WERI-Rb-1 (cell line): Measurements from ENCODE around the gene BLOC1S2.
"Not testable (repeated sequence)": the region's sequence is repeated elsewhere in the genome, so short reads cannot be mapped to it uniquely, and the experiment has no call there.

Source experiments
- DNase-seq: peaks from one replicate; pipeline ENCODE4 v3.0.0-alpha.2; 2020
- H3K27ac ChIP-seq: fragments of 250-450 bp; sonication (Bioruptor Pico); 2 replicates; pipeline ENCODE4 v1.5.1; 2020; ENCODE audit warnings: mild to moderate bottlenecking, moderate library complexity
- H3K27me3 ChIP-seq: fragments of 250-450 bp; sonication (Bioruptor Pico); 2 replicates; pipeline ENCODE4 v1.5.1; 2021; ENCODE audit warnings: mild to moderate bottlenecking, low read depth, moderate library complexity; ENCODE audit not compliant: insufficient read depth, severe bottlenecking
- H3K36me3 ChIP-seq: fragments of 250-450 bp; sonication (Bioruptor Pico); 2 replicates; pipeline ENCODE4 v1.5.1; 2020; ENCODE audit warnings: mild to moderate bottlenecking, moderate library complexity
- H3K4me3 ChIP-seq: 2 replicates; pipeline ENCODE4 v1.5.1; 2011; ENCODE audit warnings: low read depth, mild to moderate bottlenecking, control low read depth, low read length
- H3K9me3 ChIP-seq: fragments of 250-450 bp; sonication (Bioruptor Pico); 2 replicates; pipeline ENCODE4 v1.5.1; 2021; ENCODE audit warnings: mild to moderate bottlenecking, moderate library complexity; ENCODE audit not compliant: severe bottlenecking
- CTCF ChIP-seq: IDR thresholded peaks from 2 replicates; pipeline ENCODE4 v1.5.1; 2011; ENCODE audit warnings: low read depth, mild to moderate bottlenecking, control low read depth, inconsistent platforms, low read length

Gene BLOC1S2

GRCh38 chr10:100297242-100297641 is 10.8 kb upstream of the BLOC1S2 start:
- Histone ChIP-seq H3K27me3 (no peaks in the 10 kb centered on the region), H3K9me3 (no peaks in the 10 kb centered on the region), H3K27ac (no peak overlapping the region), H3K4me3 (no peak overlapping the region), H3K36me3 (no peaks in the 10 kb centered on the region)
- DNase-seq: no peak
- no peak for TF ChIP-seq CTCF

- no peak for TF ChIP-seq CTCF
- Histone ChIP-seq H3K36me3 (no peaks in the 10 kb centered on the region), H3K4me3 (no peak overlapping the region), H3K27me3 (no peaks in the 10 kb centered on the region), H3K9me3 (no peaks in the 10 kb centered on the region), H3K27ac (no peak overlapping the region)
- no peak for DNase-seq
Measured at GRCh38 chr10:100293066-100293465, 6.6 kb upstream of the BLOC1S2 start.

GRCh38 chr10:100292300-100292699 is 5.8 kb upstream of the BLOC1S2 start:
- not testable (repeated sequence) for H3K4me3 ChIP-seq, H3K9me3 ChIP-seq, H3K36me3 ChIP-seq, H3K27me3 ChIP-seq, DNase-seq, H3K27ac ChIP-seq

GRCh38 chr10:100291356-100291755 is 4.9 kb upstream of the BLOC1S2 start:
- Histone ChIP-seq H3K36me3 (no peaks in the 10 kb centered on the region; the same call in 1 of the 2 replicates), H3K4me3 (no peak overlapping the region), H3K9me3 (no peaks in the 10 kb centered on the region), H3K27me3 (no peaks in the 10 kb centered on the region), H3K27ac (no peak overlapping the region)
- no peak for TF ChIP-seq CTCF
- no peak for DNase-seq

- no peak overlapping the region for H3K4me3 ChIP-seq
- H3K9me3 ChIP-seq: no peaks in the 10 kb centered on the region
- DNase-seq: no peak
- peaks cover 10% of the 10 kb centered on the region for H3K36me3 ChIP-seq
- no peak for TF ChIP-seq CTCF
- no peak overlapping the region for H3K27ac ChIP-seq
- H3K27me3 ChIP-seq: no peaks in the 10 kb centered on the region
Measured at GRCh38 chr10:100289641-100290040, 3.2 kb upstream of the BLOC1S2 start.

GRCh38 chr10:100288196-100288595 is 1.7 kb upstream of the BLOC1S2 start:
- Histone ChIP-seq H3K4me3 (no peak overlapping the region), H3K27ac (no peak overlapping the region), H3K9me3 (no peaks in the 10 kb centered on the region), H3K36me3 (peaks cover 25% of the 10 kb centered on the region), H3K27me3 (no peaks in the 10 kb centered on the region)
- no peak for DNase-seq
- no peak for TF ChIP-seq CTCF
